GM18507 (cell line): ENCODE results near the gene KANSL3.
"Not testable (repeated sequence)": the region's sequence is repeated elsewhere in the genome, so short reads cannot be mapped to it uniquely, and the experiment has no call there.

ENCODE experiments used
- DNase-seq: peaks from one replicate; pipeline ENCODE4 v3.0.0; 2011; ENCODE audit warnings: low read depth; ENCODE audit not compliant: insufficient read length; ENCODE audit errors: extremely low spot score
- FAIRE-seq: peaks from 2 replicates; lab custom pipeline; 2011; peaks lifted over from hg19 to GRCh38; lab: Jason Lieb, UNC

Gene KANSL3

DNA sequence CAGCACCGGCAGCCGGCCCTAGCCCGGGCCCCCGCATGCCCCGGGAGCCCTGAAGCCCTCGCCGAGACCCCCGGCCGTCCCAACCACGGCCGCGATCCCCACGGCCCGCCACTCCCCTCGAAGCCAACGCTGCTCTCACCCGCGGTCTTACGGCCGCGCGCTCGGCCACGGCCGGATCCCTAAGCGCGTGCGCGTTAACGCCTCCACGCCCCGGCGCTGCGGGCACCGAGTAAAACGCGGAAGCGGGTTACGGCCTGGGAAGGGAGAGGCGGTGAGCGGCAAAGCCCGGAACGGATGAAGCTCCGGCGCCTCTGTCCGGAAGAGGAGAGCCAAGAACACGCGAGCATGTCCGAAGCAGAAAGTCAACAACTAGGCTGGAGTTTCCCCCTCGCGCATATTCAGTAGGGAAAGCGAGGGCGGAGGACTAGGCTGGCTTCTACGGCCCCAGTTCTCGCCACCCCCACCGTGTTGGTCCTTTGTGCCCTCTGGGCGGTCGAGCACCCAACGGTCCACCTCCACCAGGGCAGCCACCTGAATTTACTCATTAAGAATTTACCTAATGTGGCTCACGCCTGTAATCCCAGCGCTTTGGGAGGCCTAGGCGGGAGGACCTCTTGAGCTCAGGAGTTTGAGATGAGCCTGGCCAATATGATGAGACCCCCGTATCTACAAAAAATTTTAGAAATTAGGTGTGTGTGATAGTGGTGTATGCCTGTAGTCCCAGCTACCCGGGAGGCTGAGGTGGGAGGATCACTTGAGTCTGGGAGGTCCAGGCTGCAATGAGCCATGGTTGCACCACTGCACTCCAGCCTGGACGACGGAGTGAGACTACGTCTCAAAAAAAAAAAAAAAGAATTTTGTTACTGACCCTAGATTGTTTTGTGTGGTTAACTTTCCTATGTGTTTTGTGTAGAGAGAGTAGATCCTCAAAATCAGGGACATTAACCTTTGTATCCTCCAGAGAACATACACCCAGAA, at the start of gene KANSL3:
TSS of gene KANSL3 (minus strand) at position 169 of the 978 bp plus-strand sequence. CDS start 1,177 bp downstream, outside the sequence.
- FAIRE-seq (peak; percentile 97), DNase-seq (peak; percentile 79)

DNA sequence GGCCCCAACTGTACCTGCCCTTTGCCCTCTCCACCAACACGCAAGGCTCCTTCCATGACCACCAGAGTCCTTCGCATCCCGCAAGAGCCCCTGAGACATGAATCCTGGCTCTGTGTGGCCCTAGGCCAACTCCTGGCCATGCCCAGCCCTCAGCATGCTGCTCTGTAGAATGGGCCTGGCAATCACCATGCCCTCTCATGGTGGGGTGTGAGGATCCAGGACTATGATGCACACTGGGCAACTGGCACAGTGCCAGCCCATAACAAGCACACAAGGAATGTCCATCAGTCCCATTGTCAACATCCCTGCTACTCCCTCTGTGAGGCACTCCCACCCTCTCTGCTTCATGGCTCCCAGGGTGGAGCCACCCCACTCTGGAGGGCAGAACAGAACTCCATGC, 49.2 kb upstream of the KANSL3 start:
- FAIRE-seq: no peak

DNA sequence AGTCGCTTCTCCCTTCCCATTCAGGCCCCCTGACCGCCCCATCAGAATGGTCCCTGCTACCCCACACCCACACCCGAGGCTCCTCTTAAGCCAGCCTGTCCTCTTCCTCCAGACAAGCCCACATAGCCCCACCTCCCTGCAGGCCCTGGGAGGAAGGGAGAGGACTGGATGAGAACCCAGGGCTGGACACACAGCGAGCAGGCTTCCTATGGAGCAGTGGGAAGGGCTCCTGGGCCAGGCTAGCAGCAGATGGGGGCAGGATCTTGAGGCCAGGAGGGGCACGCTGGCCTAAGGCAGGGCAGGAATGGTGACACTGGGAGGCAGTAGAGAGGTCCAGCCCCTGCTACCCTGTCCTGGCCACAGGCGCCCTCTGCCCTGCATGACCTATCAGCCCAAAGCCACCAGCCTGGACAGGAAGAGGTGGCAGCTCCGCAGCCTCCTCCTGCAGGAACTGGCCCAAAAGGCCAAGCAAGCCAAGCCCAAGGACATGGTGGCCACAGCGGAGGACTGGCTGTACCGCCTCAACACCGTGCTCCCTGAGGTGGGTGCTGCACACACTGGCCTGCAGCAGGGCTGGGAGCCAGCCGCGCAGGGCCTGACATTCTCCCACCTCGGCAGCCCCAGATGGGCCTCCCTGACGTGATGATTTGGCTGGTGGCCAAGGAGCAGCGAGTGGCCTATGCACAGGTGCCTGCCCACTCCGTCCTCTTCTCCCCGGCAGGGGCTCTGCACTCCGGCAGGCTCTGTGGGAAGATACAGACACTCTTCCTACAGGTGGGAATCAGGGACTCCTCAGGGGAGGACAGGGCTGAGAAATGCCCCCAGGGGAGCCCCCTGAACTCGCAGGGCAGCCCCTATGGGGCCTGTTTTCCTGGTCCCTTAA, 47.7 kb upstream of the KANSL3 start:
- DNase-seq (no peak), FAIRE-seq (no peak)

More for the DNA sequence above, 49.2 kb upstream of the KANSL3 start:
- DNase-seq: no peak

DNA sequence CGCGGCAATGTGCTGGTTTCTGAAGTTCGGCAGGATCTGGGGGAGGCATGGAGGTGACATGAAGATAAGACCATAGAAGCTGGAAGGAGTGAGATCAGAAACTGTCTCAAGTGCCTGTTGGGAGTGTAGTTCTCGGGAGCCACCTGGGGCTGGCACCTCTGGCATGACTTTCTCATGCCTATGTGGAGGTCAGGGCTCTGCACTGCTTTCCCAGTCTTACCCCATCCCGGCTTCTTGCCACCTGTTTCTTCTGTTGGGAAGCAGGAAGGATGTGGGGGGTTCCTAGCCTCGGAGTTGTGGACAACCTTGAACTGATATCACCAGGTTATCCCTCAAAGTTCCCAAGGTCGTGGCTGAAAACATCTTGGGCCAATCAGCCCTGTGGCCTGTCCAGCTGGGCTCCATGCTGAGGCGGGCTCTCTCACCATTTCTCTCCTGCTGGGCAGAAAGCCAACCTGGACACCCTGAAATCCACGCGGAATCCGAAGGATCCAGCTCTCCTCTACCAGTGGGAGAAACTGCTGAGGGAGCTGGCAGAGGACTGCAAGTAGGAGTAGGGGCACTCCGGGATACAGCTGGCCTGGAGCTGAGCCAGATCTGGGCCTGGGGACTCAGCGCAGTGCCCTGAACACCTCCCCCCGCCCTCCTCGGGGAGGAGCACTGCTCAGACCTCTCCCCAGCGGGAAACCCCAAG, 46.9 kb upstream of the KANSL3 start:
- FAIRE-seq: no peak
- no peak for DNase-seq

DNA sequence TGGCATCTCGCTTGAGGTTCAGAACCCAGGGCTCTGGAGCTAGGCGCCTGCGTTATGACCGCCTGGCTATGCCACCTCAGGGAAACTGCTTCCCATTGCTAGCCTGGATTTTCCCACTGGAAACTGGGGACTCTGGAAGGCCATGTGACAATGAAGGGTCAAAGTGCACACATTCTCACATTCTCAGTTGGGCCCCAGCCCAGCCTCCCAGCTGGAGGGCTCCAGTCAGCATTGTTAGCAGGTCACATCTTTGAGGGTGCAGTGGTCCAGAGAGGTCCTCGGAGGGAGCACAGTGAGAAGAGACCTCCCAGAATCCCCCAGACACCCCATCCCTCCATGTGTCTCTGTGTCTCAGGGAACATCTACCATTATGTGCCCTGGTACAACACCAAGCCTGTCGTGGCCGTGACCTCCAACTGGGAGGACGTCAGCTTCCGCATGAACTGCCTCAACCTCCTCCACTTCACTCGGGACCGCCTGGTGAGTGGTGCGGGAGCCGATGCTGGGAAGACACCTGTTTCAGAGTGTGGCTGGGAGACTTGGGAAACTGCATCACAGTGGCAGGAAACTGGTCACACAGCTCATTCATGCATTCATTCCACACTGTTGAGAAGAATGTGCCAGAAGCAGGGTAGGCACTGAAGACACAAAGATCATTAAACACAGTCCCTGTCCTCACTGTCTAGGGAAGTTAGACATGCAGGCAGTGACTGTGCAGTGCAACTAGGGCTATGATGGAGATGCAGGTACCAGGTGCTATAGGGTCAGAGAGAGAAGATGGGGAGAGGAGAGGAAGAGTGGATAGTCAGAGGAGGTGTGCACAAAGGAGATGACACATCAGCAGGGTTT, 46.1 kb upstream of the KANSL3 start:
- FAIRE-seq (no peak), DNase-seq (no peak)

DNA sequence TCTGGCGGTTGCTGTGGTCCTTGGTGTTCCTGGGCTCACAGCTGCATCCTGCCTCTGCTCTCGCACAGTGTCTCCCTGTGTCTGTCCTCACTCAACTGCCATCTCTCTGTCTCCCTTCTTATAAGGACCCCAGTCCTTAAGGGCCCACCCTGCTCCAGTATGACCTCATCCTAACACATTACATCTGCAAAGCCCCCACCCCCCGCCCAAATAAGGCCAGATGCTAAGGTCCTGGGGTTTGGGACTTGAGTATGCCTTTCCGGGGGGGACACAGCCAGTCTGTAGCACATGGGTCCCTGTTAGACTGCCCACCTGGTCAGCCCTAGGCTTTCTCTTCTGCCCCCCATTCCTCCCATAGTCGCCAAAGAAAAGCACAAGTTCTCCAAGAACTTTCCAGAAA, 45.2 kb upstream of the KANSL3 start:
- FAIRE-seq: no peak
- no peak for DNase-seq

DNA sequence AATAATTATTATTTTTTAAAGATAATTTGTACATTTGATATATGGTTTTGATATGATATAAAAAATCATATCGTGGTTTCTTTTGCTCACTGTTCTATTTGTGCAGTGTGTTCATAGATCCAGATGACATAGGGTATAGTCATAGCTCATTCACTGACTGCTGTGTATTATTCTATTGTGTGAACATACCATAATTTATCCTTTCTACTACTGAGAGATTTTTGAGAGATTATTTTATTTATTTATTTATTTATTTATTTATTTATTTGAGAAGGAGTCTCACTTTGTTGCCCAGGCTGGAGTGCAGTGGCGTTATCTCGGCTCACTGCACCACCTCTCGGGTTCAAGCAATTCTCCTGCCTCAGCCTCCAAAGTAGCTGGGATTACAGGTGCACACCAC, 43.4 kb upstream of the KANSL3 start:
- DNase-seq (no peak), FAIRE-seq (no peak)

DNA sequence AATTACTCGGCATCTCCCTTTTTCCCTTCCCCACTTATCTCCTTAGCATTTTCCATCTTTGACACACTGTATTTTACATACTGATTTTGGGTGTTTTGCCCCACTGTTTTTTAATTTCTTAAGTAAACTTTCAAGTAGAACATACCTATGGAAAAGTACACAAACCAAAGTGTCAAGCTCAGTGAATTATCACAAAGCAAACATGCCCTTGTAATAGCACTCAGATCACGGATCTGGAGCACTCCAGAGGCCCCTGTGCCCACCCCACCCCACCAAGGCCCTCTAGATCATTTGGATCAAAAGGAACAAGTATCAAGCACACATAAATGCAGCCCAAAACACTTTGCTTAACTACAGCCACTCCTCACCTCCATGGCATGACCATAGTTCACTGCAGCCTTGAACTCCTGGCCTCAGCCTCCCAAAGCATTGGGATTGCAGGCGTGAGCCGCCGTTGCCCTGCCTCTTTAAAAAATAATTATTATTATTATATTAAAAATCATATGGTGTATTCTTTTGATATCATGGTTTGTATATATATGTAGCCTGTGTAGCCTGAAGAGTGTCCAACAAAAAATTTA, 42.5 kb upstream of the KANSL3 start:
- no peak for DNase-seq
- no peak for FAIRE-seq

DNA sequence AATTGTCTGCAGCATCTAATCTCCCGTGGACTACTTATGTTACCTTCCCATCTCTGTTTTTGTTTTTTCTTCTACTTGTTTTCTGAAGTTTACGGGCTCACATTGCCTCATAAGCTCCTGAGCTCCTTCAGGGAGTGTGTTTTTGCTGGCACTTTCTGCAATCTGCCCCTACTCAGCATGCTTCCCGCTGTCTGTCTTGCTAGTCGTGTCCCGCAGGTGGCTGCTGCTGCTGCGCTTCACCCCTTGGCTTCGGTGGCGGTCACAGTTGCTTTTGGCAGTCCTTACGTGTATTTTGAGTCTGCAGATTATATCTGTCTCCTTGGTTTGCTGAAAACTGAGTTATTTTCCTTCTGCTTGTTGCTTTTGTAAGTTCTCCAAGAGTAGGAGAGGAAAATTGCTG, 41.7 kb upstream of the KANSL3 start:
- no peak for FAIRE-seq
- DNase-seq: no peak

DNA sequence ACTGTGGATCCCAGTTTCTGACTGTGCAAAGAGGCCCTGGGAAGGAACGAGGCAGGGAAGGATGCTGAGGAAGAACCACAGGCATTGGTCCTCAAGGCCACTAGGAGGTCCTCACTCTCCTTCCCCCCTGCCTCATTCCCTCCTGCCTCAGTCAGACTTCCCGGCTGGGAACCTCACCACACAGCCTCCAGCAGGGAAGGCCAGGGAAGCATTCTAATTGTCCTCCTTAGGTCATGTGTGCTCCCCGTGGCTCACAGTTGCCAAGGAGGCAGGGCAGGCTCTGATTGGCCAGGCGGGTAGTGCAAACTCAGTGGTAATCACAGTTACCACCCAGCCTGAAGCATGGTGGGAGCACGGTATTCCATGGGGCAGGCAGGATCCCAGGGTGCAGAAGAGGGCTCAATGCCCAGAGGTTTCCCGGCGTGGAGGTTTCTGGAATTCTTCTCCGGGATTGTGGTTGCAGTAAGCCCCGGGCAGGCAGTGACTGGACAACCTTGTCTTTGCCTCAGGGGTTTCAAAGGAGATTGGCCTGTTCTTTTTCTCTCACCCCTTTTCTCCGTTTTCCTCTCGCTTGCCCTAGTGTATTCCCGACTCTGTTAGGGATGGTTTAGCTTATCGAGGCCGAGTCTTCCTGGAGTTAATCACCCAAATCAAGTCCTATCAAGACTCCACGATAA, 31.6 kb upstream of the KANSL3 start:
- FAIRE-seq: no peak
- DNase-seq: no peak

DNA sequence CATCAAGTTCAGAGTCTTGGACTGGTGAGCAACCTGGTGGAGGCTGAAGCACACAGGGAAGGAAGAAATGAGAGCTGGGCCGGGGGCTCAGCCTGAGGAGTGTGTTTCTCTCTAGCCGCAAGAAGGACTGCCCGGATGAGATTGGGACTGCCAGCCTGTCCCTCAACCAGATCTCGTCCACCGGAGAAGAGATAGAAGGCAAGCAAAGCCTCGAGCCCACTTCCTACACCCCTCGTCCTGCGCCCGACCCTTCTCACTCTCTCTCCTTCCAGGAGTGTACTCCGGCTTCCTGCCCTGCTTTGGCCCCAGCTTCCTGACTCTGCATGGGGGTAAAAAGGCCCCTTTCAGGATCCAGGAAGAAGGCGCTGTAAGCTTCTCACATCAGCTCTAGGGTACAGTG, 30.7 kb upstream of the KANSL3 start:
- DNase-seq: no peak
- no peak for FAIRE-seq

DNA sequence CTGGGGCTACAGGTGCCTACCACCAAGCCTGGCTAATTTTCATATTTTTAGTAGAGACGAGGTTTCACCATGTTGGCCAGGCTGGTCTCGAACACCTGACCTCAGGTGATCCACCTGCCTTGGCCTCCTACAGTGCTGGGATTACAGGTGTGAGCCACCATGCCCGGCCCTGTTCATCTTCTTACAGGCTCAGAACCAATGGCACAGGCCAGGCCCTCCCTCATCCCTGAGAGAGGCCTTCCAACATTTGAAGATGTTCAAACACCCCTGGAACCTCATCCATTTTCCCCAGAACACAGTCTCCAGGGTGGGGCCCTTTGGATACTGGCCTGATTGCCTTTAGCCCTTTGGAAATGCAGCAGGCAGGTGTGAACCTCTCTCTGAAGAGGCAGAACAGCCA, 27.6 kb upstream of the KANSL3 start:
- DNase-seq, FAIRE-seq: not testable (repeated sequence)

DNA sequence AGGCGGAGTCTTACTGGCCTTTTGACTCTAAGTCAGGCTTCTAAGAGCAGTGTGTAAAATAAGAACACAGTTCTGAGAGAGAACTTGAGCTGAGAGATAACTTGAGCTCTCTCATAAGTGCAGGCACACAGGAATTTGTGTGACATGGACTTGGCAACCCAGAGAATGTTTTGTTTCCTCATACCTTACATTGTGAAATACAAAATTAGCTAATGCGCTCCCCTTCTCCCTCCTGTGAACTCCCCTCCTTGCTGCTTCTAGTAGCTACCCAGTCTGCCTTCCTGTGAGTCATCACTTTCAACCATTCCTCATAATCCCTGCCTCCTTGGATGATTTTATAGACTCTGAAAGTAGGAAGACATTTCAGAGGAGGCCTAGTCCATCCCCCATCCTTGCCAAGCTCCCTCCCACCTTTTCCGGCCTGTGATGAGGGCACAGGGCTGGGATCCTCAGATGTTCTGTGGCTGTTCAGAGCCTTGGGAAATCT, 27.0 kb upstream of the KANSL3 start:
- DNase-seq: no peak
- no peak for FAIRE-seq

DNA sequence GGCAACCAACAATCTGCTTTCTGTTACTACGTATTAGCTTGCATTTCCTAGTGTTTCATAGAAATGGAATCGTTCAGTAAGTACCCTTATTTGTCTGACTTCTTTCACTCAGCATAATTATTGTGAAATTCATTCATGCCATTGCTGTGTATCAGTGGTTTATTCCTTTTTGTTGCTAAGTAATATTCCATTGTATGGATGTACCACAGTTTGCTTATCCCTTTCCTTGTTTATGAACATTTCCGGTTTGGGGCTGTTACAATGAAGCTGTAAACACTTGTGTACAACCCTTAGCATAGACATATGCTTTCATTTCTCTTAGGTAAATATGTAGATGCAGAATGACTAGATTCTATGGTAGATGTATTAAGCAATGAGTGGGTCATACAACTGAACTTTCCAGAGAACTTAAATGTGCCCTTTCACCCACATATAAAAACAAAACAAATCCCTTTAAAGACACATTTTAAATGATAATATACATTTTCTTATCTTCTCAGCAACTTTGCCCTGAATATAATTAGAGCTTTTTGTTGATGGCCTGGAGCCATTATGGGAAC, 26.3 kb upstream of the KANSL3 start:
- FAIRE-seq (no peak), DNase-seq (no peak)

DNA sequence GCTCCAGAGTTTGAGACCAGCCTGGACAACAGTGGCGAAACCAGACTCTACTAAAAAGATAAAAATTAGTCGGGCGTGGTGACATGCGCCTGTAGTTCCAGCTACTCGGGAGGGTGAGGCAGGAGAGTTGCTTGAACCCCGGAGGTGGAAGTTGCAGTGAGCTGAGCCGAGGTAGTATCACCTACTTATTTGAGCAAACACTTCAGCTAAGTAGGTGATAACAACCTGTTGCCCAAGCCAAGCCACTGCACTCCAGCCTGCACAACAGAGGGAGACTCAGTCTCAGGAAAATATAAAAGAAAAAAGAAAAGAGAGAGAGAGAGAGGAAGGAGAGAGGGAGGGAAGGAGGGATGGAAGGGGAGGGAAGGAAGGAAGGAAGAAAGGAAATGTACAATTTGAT, 25.7 kb upstream of the KANSL3 start:
- DNase-seq: no peak
- no peak for FAIRE-seq

DNA sequence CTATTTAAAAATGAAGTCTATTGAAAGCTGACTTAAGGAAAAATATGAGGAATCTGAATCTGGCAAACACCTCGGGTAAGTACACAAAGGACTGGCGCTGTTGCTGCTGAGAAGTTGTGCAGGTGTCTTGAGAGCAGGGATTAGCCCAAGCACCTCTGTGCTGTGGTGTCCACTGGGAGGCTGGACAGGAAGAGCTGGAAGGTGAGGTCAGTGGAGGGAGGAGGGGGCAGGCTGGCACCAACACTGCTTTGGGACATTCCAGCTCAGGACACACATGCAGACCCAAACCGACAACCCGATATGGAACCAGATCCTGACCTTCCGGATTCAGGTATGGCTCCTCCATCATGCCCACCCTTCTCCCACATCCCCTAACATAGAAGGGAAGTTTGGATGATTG, 25.1 kb upstream of the KANSL3 start:
- FAIRE-seq (no peak), DNase-seq (no peak)

DNA sequence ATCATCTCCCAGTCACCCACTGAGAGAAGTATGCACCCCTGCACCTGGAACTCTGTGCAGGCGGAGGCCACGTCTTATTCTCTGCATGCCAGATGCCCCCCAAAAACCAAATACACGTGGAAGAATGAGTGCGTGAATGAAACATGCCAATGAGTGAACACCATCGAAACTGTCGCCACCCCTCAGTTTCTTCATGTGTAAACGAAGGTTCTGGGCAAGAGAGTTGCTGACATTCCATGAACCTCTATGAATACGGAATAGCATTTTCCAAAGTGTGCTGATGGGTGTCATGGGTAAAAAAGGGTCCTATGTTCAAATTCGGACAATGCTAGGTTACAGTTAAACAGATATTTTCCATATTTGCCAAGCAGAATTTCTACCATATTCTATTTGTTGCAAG, 24.2 kb upstream of the KANSL3 start:
- DNase-seq (no peak), FAIRE-seq (no peak)

DNA sequence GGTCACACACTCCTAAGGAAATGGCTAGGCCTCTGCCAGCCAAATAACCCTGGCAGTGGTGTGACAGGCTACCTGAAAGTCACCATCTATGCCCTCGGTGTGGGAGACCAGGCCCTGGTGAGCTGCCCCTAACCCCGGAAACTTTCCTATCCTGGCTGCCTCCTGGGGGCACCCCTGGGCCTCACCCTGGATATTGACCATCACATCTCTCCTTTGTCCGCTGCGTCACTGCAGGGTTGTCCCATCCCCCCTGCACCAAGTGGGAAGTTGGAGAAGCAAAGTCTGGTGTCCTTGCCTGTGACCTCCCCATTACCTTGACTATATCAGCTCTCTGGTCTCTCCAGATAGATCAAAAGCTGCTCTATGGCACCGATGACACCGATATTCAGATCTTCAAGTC, 23.2 kb upstream of the KANSL3 start:
- FAIRE-seq (no peak), DNase-seq (no peak)
